Measurements from ENCODE around the gene AJAP1. TPM values are rescaled to one million over a fixed set of nuclear protein-coding genes. Genes with fewer than 3 reads are reported as not detected.

The AJAP1 gene
- total RNA-seq, 2 experiments from 2014 or later: not detected

DNA sequence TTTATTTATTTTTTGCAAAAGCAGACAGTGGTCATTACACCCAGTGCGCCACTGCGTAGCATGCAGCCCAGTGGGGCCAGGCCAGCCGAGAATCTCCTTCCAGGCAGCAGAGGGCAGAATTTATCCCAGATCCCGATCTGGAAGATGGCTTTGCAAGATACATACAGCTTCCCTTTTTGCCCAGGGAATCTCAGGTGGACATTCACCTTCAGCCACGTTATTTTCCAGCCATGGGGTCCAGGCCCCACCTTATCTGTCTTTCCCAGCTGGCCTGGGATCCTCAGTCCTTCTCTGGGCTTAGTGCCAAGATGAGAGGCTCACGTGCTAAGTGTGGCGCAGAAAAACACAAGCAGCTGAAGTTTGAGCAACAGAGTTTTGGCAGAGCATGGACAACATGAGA lies 123.6 kb downstream of the AJAP1 start:
- H3K9me3 ChIP-seq (ENCODE audit: low read length): no peaks in the 10 kb centered on the region
- no peak overlapping the region for H3K4me2 ChIP-seq (ENCODE audit: low read length)
- no peaks in the 10 kb centered on the region for H4K20me1 ChIP-seq (ENCODE audit: insufficient read depth, low read length)
- peak; percentile 46 for DNase-seq (ENCODE audit: low spot score)
- no peak overlapping the region for H3K4me3 ChIP-seq (ENCODE audit: low read depth, low read length, poor library complexity, severe bottlenecking)
- intact Hi-C loops (cut with micrococcal nuclease; ENCODE audit: unreplicated experiment): loop anchor here (1.0 to 5.0 kb wide), 2 partner anchors 48 to 121 kb away; no protein-coding TSS in a partner anchor
- peaks cover 5% of the 10 kb centered on the region for H3K4me1 ChIP-seq (ENCODE audit: insufficient read depth, low read length, poor library complexity, severe bottlenecking)
- 0 out of 2 replicates have a peak overlapping the region, but pooled peaks have one; percentile 4 for H2AFZ ChIP-seq (ENCODE audit: low read length)
- no peaks in the 10 kb centered on the region for H3K9me2 ChIP-seq (ENCODE audit: insufficient read depth, low read length)
- TF ChIP-seq EZH2phosphoT487 (IDR thresholded peaks at IDR 0.05; ENCODE audit: borderline replicate concordance, low read depth, low read length): no peak
- TF ChIP-seq, protein P1, sequence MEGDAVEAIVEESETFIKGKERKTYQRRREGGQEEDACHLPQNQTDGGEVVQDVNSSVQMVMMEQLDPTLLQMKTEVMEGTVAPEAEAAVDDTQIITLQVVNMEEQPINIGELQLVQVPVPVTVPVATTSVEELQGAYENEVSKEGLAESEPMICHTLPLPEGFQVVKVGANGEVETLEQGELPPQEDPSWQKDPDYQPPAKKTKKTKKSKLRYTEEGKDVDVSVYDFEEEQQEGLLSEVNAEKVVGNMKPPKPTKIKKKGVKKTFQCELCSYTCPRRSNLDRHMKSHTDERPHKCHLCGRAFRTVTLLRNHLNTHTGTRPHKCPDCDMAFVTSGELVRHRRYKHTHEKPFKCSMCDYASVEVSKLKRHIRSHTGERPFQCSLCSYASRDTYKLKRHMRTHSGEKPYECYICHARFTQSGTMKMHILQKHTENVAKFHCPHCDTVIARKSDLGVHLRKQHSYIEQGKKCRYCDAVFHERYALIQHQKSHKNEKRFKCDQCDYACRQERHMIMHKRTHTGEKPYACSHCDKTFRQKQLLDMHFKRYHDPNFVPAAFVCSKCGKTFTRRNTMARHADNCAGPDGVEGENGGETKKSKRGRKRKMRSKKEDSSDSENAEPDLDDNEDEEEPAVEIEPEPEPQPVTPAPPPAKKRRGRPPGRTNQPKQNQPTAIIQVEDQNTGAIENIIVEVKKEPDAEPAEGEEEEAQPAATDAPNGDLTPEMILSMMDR (conservative IDR thresholded peaks at IDR 0.05; ENCODE audit: low read length): peak; percentile 75
- ChIA-PET POLR2A (no interaction called here), CTCF (ENCODE audit: unreplicated experiment) (interaction anchor here (0.6 kb wide), 1 partner anchor 44 kb away, joined by 3 read pairs; no protein-coding TSS in a partner anchor)
- no peaks in the 10 kb centered on the region for H3K36me3 ChIP-seq (ENCODE audit: insufficient read depth, low read length)
- no peak overlapping the region for H3K27ac ChIP-seq (ENCODE audit: low read depth, low read length, poor library complexity, severe bottlenecking)
- no peaks in the 10 kb centered on the region for H3K79me2 ChIP-seq (ENCODE audit: insufficient read depth, low read depth, low read length)
- no TSS peak for BruUV-seq (replicated peaks)

DNA sequence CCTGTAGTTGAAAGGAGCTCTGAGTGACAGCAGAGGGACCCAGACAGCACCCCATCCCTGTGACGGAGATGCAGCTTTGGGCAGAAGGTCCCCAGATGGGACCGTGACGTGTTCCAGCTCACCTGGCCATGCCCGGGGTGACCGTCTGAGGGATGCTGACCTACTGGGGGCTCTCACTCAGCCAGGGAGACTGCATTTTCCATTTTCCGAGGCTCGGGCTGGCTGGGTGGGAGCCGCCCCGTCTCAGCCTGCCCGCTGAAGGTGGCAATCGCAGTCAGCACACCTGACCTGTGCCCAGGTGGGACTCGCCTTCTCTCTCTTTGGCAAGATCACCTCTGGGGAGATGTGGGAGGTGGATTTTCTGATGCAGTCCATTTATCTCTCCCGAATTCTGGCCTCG lies 127.2 kb downstream of the AJAP1 start:
- Histone ChIP-seq H3K27ac (ENCODE audit: low read depth, low read length, poor library complexity, severe bottlenecking) (no peak overlapping the region), H3K79me2 (ENCODE audit: insufficient read depth, low read depth, low read length) (no peaks in the 10 kb centered on the region), H4K20me1 (ENCODE audit: insufficient read depth, low read length) (no peaks in the 10 kb centered on the region), H3K4me1 (ENCODE audit: insufficient read depth, low read length, poor library complexity, severe bottlenecking) (peaks cover 5% of the 10 kb centered on the region), H3K36me3 (ENCODE audit: insufficient read depth, low read length) (no peaks in the 10 kb centered on the region), H3K9me3 (ENCODE audit: low read length) (no peaks in the 10 kb centered on the region), H3K9me2 (ENCODE audit: insufficient read depth, low read length) (no peaks in the 10 kb centered on the region), H3K4me2 (ENCODE audit: low read length) (no peak overlapping the region), H3K4me3 (ENCODE audit: low read depth, low read length, poor library complexity, severe bottlenecking) (no peak overlapping the region), H2AFZ (ENCODE audit: low read length) (no peak overlapping the region)
- intact Hi-C loops (cut with micrococcal nuclease; ENCODE audit: unreplicated experiment): no loop called here
- ChIA-PET CTCF (ENCODE audit: unreplicated experiment) (no interaction called here), POLR2A (no interaction called here)
- TF ChIP-seq, protein P1 (conservative IDR thresholded peaks at IDR 0.05; ENCODE audit: low read length): no peak
- TF ChIP-seq EZH2phosphoT487 (IDR thresholded peaks at IDR 0.05; ENCODE audit: borderline replicate concordance, low read depth, low read length): no peak
- BruUV-seq (replicated peaks): no TSS peak
- no peak for DNase-seq (ENCODE audit: low spot score)

DNA sequence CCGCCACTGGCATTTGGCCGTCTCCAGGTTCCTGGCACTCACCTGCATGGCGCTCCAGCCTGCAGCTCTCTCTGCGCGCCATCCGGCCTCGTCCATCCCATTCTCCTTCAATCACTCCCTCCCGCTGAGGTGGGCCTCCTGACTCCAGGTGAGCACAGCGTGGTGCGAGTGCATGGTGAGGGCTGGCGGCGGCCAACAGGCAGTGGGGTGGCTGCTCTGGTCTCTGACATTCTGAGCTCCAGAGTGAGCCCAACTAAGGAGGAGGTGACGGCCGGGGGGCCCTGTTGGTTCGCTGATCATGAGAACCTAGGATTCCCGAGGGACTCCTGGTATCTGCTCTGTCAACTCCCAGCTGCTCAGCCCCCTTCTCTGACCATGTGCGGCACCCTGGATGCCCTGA lies 130.4 kb downstream of the AJAP1 start:
- Histone ChIP-seq H3K36me3 (ENCODE audit: insufficient read depth, low read length) (no peaks in the 10 kb centered on the region), H3K9me3 (ENCODE audit: low read length) (no peaks in the 10 kb centered on the region), H3K9me2 (ENCODE audit: insufficient read depth, low read length) (no peaks in the 10 kb centered on the region), H4K20me1 (ENCODE audit: insufficient read depth, low read length) (no peaks in the 10 kb centered on the region), H3K79me2 (ENCODE audit: insufficient read depth, low read depth, low read length) (no peaks in the 10 kb centered on the region), H2AFZ (ENCODE audit: low read length) (no peak overlapping the region), H3K4me1 (ENCODE audit: insufficient read depth, low read length, poor library complexity, severe bottlenecking) (no peaks in the 10 kb centered on the region), H3K27ac (ENCODE audit: low read depth, low read length, poor library complexity, severe bottlenecking) (no peak overlapping the region), H3K4me3 (ENCODE audit: low read depth, low read length, poor library complexity, severe bottlenecking) (no peak overlapping the region), H3K4me2 (ENCODE audit: low read length) (no peak overlapping the region)
- TF ChIP-seq, protein P1 (conservative IDR thresholded peaks at IDR 0.05; ENCODE audit: low read length): no peak
- no peak for TF ChIP-seq EZH2phosphoT487 (IDR thresholded peaks at IDR 0.05; ENCODE audit: borderline replicate concordance, low read depth, low read length)
- DNase-seq (ENCODE audit: low spot score): no peak
- intact Hi-C loops (cut with micrococcal nuclease; ENCODE audit: unreplicated experiment): no loop called here
- ChIA-PET CTCF (ENCODE audit: unreplicated experiment) (no interaction called here), POLR2A (no interaction called here)
- BruUV-seq (replicated peaks): no TSS peak
